ENCODE data around the gene TTC8.

DNA sequence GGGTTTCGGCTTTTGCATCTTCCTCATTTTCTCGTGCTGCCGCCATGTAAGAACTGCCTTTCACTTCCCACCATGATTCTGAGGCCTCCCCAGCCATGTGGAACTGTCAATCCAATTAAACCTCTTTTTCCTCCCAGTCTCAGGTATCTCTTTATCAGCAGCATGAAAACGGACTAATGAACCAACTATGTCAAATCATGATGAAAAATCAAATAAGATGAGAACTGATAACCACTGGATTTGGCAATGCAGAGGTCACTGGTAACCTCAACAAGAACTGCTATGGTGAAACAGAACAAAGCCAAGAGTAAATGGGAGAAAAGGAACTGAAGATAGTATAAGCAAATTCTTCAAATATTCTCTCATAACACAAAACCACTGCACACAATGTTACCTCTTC lies 37.7 kb upstream of the TTC8 start:
- TF ChIP-seq POLR2A (IDR thresholded peaks at IDR 0.05), result no peak
- no peak for TF ChIP-seq CTCF (IDR thresholded peaks at IDR 0.05 in 4 of 5, conservative IDR thresholded peaks at IDR 0.05 in 1 of 5)

Measured in gastrocnemius medialis (tissue), 4 donors.